T-helper 9 cell (primary cell): ENCODE data around the gene OR1J2.
"Not testable (repeated sequence)": the region's sequence is repeated elsewhere in the genome, so short reads cannot be mapped to it uniquely, and the experiment has no call there.

Experiments
- DNase-seq: peaks from one replicate; pipeline ENCODE4 v3.0.0-alpha.2; 2020
- total RNA-seq, 2 donors: gene quantifications; one replicate each; lab custom pipeline; 2026; lab: John Stamatoyannopoulos, UW

Gene OR1J2, protein sequence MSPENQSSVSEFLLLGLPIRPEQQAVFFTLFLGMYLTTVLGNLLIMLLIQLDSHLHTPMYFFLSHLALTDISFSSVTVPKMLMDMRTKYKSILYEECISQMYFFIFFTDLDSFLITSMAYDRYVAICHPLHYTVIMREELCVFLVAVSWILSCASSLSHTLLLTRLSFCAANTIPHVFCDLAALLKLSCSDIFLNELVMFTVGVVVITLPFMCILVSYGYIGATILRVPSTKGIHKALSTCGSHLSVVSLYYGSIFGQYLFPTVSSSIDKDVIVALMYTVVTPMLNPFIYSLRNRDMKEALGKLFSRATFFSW
- 0 reads per million in 2 donors for total RNA-seq

DNA sequence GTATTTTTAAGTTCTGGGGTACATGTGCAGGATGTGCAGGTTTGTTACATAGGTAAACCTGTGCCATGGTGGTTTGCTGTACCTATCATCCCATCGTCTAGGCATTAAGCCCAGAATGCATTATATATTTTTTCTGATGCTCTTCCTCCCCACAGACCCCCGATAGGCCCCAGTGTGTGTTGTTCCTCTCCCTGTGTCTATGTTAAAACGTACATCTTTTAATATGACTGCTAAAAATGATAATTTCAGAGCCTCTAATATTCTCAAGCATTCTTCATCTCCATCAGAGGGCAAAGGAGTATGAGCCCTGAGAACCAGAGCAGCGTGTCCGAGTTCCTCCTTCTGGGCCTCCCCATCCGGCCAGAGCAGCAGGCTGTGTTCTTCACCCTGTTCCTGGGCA lies at the start of gene OR1J2:
OR1J2 (plus strand) TSS at position 301 of the 400 bp plus-strand sequence; CDS start at position 301, 0 bp downstream.
- no peak for DNase-seq

DNA sequence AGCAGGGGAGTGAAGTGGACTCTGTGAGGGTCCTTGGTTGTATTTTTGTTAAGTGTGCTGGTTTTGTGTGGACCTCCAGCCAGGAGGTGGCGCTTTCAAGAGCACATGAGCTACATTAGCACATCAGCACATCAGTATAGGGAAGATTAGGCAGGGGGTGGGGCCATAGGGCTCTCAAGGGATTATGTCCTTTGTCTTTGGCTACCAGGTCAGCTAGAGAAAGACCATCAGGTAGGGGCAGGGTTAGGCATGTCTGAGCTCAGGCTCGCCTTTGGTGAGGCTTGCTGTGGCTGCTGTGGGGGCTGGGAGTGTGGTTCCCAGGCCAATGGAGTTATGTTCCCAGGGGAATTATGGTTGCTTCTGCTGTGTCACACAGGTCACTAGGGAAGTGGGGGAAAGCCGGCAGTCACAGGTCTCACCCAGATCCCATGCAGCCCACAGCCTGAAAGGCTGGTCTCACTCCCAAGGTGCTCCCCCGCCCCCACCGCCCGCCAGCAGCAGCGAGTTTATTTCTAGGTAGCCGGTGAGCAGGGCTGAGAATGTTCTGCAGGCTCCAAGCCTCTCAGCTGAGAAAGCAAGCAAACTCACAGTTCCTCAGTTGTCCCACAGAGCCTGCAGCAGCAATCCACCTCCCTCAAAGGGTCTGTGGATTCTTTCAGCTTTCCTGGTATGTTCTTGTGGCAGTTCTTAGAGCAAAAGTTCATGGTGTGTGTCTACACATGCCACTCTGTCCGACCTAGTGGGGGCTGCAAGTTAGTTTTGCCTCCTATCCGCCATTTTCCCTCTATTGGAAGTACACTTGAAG lies 46.6 kb upstream of the OR1J2 start:
- DNase-seq, result no peak

DNA sequence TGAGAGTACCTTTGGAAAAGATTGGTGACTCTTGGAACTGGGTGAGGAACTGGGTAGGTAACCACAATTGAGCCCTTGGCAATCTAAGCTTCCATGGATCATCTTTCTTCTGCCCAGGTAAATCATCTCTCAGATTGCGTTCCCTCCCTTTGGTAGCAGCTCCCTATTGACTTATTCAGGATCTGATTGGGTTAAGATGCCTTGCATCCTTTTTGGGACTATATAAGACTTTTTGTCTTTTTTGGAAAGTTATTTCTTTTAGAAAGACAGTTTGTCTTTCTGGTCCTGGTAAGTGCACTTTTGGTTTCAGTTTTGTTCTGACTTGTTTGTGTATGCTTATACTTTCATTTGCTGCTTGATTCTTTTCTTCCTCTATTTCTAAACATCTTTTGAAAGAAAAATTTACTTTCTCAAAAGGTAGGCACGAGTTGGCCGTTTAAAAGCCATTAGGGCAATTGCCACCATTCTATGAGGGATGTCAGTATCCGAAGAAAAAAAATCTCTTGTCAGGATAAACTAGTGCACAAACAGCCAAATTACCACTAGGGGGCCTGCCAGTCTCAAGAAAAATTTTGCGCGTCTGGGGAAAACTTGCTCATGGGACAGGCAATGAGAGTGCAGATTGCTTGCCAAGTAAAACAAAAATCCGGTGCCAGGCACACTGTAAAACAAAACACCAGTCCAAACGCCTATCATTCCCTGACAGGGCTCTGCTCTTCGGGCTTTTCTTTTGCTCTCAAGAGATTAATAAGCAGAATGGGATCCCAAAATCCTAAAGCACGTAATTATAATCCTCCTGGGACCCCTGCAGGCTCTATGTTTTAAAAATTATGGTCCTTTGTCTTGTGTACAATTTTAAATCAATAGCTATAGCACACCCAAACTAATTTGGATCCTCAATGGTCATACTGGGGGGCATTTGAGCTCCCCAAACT lies 45.7 kb upstream of the OR1J2 start:
- peak; percentile 37 for DNase-seq

DNA sequence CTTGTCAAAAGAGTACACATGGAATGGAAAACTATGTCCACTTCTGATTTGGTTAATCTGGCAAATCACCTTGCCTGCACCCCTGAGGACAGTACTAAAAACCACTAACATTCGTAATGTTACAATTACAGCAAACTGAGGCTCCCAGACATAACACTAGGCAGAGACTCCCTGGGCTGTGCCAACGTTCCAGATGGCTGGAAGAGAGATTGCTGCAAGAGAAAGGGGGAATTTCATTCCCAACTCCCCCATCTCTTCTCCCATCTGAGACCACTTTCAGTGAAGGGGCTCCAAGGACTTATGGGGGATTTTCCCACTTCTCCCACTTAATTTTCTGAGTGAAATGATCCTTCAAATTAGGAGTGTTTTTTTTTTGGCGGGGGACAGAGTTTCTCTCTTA lies 44.1 kb upstream of the OR1J2 start:
- DNase-seq, result no peak

DNA sequence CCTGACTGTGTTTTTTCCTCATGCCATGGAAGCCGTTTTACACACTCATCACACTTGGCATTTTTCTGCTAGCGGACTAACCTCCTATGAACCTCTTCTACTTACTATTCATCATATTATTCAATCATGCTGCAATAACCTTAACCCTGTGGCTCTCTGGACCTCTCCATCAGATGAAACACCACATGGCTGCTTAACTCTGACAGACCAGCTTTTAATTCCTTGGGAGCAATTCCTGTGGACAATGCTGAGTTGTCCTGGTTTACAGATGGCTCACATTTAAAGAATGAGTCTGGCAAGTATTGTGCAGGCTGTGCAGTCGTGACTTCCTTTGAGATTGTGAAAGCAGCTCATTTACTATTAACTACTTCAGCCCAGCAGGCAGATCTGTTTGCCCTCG lies 41.9 kb upstream of the OR1J2 start:
- DNase-seq, result no peak

DNA sequence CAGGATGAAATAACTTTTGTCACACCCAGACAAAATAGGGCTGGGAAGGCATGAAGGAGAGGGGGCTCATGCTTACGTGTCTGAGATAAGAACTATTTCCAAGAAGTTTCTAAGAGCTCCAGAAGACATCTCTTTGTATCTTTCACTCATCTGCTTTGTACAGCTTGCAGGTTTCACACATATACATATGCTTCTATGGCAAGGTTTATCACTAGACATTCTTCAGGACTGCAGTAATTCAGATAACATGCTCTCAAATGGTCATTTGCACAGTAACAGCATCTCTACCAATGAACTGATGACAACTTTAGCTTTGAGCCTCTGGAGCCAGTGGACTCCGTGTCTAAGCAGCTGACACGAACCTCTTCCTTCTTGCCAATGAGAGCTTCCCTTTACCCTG lies 36.0 kb upstream of the OR1J2 start:
- DNase-seq, result no peak

DNA sequence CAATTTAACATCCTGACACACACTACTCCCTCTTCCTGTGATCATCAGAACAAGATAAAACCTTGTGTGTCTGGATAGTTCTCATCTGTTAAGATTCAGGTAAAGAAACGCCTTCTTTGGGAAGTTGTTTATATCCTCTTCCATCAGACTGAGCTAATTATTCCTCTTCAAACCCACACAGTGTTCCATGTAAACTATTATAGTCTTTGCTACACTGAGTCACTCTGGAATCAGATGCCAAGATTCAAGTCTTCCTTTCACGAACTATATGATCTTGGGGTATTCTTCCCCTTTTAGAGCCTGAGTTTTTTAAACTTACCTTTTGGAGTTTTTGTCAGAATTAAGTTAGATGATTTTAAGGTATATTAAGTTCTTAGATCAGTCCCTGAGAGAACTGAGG lies 34.9 kb upstream of the OR1J2 start:
- no peak for DNase-seq

DNA sequence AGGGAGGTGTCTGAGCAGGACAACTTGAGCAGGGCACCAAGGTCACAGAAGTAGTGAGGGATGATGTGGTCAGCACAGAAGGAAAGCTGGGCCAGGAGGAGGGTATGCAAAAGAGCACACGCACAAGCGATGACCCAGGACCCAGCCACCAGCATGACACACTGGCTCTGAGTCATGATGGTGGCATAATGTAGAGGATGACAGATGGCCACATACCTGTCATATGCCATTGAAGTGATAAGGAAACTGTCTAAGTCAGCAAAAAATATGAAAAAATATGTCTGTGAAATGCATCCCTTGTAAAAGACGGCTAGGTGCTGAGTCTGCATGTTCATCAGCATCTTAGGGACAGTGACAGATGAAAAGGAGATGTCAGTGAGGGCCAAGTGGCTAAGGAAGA lies 33.3 kb upstream of the OR1J2 start:
- no peak for DNase-seq

DNA sequence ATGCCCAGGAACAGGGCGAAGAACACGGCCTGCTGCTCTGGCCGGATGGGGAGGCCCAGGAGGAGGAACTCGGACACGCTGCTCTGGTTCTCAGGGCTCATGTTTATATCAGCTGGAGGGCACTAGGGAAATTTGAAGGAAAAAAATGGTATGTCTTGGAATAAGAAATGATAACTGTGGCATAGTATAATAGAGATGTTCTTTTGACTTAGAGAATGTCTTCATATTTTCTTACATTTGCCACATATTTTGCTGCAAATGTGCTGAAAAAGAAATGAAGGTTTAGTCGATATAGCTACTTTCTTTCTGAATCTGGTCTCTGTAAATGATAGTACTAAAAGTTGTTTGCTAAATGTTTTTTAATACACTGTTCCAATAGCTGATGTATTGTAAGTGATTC lies 32.8 kb upstream of the OR1J2 start, which contains the start of gene OR1J1:
OR1J1 (minus strand) TSS at position 101 of the 400 bp plus-strand sequence; CDS start at position 101, 0 bp downstream.
- DNase-seq, result no peak

DNA sequence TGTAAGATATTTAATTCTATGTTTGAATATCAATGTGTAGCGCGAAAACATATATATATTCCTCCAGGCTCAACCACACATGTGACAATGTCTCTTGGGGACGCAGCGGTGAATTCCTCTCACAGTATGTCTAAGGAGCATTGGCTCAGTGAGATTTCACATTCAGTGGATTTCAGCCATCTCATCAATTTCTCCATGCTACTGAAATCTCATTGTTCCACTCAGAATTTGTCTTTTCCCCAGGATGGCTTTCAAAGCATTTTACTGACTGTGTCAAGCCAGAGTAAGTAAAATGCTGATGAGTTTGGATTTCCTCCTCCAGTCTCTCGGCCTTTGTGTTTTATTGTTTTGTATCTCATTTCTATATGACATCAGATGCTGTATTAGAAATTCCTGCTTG lies 31.5 kb upstream of the OR1J2 start:
- no peak for DNase-seq

DNA sequence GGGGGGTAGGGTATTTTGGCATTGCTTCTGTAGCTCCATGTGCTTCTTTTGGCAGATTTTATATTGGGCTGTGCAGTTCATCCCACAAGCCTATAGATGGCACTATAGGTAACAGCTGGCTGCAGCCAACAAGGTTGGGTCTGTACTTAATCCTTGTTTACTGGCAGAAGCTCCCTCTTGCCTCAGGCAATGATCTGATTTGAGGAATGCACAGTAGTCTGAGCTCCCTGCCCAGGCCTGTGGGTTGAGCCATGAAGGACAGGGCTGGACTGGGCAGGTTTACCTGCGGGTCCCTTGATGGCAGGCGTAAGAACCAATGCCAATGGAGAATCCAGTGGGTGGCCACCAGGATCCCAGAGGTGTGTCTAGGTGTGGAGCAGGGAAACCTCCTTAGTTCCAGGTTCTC lies 11.7 kb upstream of the OR1J2 start:
- no peak for DNase-seq

DNA sequence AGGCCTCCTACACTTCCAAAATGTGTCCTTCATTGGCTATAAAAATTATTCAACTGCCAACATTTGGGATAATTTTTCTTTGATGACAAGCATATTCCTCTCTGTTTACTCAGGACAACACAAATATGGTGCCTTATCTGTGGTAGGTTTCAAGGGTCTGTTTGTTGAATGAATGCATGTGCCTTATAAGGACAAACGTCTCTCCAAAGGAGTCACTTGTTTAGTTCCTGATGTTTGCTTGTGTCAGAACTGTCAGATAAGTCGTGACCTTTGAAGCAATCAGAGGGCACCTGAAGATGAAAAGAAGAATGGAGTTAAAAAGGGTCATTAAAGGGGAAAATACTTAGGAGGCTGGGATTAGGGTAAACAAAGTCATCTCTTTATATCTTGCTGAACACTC lies 3.6 kb upstream of the OR1J2 start:
- DNase-seq, result no peak

DNA sequence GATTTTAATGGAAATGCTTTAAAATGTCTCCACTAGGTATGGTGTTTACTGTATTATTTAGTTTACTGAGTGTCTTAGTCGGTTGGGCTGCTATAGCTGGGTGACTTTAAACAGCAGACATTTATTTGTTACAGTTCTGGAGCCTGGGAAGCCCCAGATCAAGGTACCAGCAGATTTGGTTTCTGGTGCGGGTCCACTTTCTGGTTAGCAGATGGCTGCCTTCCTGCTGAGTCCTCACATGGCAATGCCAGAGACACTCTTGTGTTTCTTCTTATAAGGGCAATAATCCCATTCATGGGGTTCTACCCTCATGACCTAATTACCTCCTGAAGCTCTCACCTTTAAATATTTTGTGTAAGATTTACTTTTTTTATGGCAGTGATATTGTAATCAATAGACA lies 7.6 kb downstream of the OR1J2 start:
- no peak for DNase-seq

DNA sequence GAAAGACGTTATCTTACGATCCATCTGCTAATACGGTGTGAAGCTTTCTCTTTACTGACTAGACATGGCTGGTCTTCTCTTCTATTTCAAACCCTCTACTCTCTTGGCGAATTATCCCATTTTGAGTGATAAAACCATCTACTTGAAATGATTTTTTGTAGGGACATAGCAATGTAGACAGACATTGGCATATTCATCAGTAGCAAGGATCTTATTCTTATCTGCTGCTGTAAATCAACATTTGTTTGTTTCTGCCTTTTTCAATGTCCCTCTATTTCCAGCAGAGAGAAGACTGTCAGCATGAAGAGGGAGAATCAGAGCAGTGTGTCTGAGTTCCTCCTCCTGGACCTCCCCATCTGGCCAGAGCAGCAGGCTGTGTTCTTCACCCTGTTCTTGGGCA lies 8.2 kb downstream of the OR1J2 start, which contains the start of gene OR1J4:
OR1J4 (plus strand) TSS at position 301 of the 400 bp plus-strand sequence; CDS start at position 301, 0 bp downstream.
- no peak for DNase-seq

DNA sequence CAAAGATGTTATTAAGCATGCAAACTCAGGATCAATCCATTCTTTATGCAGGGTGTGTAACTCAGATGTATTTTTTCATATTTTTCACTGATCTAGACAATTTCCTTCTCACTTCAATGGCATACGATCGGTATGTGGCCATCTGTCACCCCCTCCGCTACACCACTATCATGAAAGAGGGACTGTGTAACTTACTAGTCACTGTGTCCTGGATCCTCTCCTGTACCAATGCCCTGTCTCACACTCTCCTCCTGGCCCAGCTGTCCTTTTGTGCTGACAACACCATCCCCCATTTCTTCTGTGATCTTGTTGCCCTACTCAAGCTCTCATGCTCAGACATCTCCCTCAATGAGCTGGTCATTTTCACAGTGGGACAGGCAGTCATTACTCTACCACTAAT lies 8.8 kb downstream of the OR1J2 start:
- DNase-seq, result no peak

DNA sequence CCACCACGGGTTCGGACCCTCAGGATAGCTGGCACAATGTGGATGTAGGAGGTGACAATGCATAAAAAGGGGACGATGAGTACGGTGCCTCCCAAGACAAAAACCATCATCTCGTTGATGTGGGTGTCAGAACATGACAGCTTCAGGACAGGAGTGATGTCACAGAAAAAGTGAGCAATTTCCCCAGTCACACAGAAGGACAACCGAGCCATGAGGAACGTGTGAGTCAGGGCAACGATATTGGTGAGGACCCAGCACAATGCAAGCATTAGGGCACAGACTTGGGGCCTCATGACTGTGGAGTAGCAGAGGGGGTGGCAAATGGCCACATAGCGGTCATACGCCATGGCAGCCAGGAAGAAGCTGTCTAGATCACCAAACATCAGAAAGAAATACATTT lies 16.0 kb downstream of the OR1J2 start:
- no peak for DNase-seq

DNA sequence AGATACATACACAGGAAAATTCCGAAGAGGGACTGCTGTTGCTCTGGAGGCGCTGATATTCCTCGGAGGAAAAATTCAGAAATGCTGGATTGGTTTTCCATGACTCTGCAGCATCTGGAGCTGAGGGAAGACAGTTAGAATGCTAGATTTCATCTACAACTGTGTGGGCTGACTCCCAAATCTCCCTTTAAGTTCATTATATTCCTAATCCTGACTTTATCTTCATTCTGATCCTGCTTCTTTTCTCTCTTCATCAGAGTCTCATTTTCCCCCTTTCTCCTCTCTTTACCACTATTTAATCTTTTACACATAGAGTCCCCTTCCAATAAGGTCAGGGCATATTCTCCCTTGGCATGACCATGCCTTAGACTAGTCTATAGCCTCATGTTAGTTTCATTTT lies 16.6 kb downstream of the OR1J2 start, which contains the start of gene OR1N1:
OR1N1 (minus strand) TSS at position 101 of the 400 bp plus-strand sequence; CDS start at position 101, 0 bp downstream.
- no peak for DNase-seq

DNA sequence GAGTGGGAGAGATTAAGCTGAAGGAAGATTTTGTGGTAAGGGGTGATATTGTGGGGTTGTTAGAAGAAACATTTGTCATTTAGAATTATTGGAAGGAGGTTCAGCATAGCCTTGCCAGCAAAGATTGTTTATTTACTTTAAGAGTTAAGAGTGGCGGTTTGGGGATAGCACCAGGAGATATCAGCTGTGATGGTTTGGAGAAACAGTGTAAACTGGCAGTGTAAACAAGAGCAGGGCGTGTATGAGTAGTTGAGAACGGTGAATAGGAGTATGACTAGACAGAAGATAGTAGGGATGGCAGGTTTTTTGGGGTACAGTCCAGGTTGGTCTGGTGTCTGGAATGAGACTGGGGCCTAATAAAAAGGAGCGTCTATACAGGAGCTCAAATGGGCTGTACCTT lies 20.6 kb downstream of the OR1J2 start:
- DNase-seq, result not testable (repeated sequence)

DNA sequence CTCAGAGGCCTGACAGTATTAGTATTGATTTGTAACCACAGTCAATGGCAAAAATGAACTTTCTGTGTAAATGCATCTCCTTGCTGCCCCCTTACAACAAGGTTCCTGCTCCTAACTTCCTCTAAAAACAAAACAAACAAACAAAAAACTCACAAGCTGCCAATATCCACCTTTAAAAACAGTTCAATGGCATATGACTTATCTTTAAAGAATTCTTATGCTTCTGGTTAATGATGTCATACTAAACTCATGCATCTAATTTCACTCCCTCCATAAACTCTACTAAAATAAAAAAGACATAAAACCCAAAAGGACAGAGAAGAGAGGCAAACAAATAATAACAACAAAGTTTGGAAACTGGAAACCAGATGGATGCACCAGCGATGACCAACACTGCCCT lies 25.5 kb downstream of the OR1J2 start:
- no peak for DNase-seq

DNA sequence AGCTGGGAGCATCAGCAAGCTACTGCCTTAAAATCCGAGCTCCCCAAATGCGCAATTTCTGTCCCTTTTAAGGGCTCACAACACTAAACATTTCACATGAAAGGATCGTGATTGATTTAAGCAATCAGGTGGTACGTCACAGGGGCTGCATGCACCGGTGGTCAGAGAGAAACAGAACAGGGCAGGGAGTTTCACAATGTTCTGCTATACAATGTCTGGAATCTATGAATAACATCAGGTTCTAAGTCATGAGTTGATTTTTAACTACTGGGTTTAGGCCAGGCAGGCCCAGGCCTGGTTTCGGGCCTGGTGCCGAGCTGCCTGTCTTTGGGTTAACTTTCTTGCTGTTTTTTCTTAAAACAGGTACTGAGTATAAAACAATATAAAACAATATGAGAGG lies 26.5 kb downstream of the OR1J2 start:
- not testable (repeated sequence) for DNase-seq

DNA sequence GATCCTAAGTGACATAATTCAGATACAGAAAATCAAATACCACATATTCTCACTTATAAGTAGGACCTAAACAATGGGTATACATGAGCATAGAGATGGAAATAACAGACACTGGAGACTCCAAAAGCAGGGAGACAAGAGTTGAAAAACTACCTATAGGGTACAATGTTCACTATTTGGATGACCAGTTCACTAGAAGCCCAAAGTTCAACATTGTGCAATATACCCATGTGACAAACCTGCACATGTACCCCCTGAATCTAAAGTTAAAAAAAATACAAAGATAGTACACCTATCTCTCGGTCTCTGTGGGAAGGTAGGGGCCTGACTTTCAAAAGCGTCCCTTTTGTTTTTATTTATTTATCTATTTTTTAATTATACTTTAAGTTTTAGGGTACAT lies 28.2 kb downstream of the OR1J2 start:
- no peak for DNase-seq

DNA sequence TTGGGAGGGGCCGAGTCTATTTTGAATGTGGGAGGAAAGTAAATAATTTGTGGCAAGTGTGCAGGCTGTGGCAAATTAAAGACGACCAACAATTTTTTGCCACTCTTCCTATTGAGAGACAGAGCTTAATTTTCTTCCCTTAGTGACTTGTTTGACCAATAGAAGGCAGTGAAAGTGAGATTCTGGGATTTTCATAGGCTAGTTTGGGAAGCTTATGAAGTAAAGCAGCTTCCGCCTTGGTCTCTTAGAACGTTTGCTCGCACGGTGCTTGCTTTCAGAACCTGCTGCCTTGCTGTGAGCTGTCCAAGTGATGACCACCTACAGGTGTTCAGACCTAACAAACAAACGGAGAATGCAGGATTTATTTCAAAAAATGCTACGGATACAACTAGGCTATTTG lies 35.6 kb downstream of the OR1J2 start:
- no peak for DNase-seq

DNA sequence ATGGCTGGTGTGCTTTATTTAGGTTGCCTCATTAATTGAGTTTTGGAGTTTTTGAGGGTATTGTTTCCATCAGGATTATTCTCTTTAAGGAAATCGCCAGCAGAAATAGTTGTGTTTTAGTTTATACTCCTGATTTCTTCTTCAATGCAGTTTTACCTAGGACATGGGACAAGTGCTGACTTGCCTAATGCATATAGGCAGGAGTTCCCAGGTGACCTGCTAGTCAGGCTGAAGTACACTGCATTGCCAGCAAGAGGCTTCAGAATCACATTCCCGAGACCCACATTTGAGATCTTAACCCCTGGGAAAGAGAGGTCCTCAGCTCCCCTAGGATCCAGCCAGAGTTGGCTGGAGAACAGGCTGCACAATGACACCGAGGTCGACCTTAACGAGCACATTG lies 40.8 kb downstream of the OR1J2 start:
- DNase-seq, result no peak
